Measurements from ENCODE around the gene PLK3.

DNA sequence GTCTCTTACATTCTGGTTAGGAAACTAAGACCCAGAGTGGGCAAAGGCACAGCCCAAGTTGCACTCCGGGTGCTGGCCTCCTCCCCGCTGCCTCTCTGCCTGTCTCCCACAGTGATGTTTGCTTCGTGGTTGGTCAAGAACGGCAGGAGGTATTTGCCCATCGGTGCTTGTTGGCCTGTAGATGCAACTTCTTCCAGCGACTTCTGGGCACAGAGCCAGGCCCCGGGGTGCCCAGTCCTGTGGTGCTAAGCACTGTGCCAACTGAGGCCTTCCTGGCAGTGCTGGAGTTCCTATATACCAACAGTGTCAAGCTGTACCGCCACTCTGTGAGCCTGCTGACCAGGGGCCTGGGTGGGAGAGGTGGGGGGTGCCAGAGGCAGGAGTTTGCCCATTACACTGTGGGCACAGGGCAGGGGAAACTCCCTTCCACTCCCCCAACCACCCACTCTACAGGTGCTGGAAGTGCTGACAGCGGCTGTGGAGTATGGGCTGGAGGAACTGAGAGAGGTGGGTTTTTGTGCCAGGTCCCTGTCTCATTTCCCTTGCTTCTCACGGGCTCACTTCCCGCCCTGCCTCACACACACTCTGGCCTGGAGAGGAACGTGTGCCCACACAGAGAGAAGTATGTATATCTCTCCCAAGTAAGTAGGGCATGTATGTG, 10.1 kb downstream of the PLK3 start:
- TF ChIP-seq, protein P1, sequence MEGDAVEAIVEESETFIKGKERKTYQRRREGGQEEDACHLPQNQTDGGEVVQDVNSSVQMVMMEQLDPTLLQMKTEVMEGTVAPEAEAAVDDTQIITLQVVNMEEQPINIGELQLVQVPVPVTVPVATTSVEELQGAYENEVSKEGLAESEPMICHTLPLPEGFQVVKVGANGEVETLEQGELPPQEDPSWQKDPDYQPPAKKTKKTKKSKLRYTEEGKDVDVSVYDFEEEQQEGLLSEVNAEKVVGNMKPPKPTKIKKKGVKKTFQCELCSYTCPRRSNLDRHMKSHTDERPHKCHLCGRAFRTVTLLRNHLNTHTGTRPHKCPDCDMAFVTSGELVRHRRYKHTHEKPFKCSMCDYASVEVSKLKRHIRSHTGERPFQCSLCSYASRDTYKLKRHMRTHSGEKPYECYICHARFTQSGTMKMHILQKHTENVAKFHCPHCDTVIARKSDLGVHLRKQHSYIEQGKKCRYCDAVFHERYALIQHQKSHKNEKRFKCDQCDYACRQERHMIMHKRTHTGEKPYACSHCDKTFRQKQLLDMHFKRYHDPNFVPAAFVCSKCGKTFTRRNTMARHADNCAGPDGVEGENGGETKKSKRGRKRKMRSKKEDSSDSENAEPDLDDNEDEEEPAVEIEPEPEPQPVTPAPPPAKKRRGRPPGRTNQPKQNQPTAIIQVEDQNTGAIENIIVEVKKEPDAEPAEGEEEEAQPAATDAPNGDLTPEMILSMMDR (IDR thresholded peaks at IDR 0.05) = no peak
- TF ChIP-seq POLR2A (IDR thresholded peaks at IDR 0.05) = no peak

All from uterus (tissue), 2 donors.